ENCODE results near the gene HPRT1.

The HPRT1 gene

DNA sequence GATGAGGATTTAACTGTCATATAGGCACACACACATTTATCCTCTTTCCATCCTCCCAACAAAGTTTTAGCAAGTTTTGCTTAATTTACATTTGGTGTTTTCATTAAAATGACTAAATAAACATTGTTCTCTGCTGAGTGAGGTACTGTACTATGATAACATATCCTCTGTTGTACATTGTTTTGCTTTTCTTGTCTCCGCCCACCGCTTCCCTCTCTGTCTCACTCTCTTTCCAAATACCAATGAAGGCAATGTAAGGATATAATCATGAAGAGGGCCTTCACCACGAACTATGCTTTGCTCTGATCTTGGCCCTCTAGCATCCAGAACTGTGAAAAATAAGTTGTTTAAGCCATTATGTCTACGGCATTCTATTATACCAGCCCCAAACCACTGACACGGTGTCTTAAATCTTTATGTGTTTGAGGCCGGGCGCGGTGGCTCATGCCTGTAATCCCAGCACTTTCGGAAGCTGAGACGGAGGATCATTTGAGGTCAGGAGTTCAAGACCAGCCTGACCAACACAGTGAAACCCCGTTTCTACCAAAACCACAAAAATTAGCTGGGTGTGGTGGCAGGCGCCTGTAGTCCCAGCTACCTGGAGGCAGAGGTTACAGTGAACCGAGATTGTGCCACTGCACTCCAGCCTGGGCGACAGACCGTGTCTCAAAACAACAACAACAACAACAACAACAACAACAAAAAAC lies 65.3 kb downstream of the HPRT1 start:
- DNase-seq (ENCODE audit: low read depth) = no peak
- Histone ChIP-seq H3K27me3 (replicated peaks; ENCODE audit: control insufficient read depth, insufficient read depth, low read length) (no peaks in the 10 kb centered on the region), H3K4me3 (ENCODE audit: low read length) (no peak overlapping the region), H3K36me3 (ENCODE audit: control insufficient read depth, insufficient read depth, low read length, severe bottlenecking) (no peaks in the 10 kb centered on the region), H3K4me1 (ENCODE audit: control insufficient read depth, insufficient read depth, low read length) (no peaks in the 10 kb centered on the region), H3K9ac (ENCODE audit: low read length) (no peak overlapping the region), H3K9me3 (ENCODE audit: control insufficient read depth, low read length) (no peaks in the 10 kb centered on the region)

DNA sequence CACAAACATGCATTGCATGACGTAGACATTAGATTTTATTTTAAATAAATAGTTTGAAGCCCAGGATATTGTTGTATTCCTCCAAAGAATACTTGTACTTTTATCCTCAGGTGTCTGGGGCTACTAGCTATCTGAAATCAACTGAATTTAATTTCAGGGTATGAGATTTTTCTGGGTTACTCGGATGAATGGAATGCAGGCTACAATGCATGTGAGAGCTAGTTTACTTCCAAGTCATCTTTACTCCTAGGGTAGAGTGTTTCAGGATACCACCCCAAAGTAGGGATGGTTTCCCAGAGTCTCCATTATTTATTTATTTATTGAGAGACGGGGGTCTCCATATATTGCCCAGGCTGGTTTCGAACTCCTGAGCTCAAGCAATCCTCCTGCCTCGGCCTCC lies 66.4 kb downstream of the HPRT1 start:
- H3K4me1 ChIP-seq (ENCODE audit: control insufficient read depth, insufficient read depth, low read length) = no peaks in the 10 kb centered on the region
- H3K36me3 ChIP-seq (ENCODE audit: control insufficient read depth, insufficient read depth, low read length, severe bottlenecking) = no peaks in the 10 kb centered on the region
- DNase-seq (ENCODE audit: low read depth) = no peak
- H3K9ac ChIP-seq (ENCODE audit: low read length) = no peak overlapping the region
- H3K27me3 ChIP-seq (replicated peaks; ENCODE audit: control insufficient read depth, insufficient read depth, low read length) = no peaks in the 10 kb centered on the region
- H3K9me3 ChIP-seq (ENCODE audit: control insufficient read depth, low read length) = no peaks in the 10 kb centered on the region
- H3K4me3 ChIP-seq (ENCODE audit: low read length) = no peak overlapping the region

DNA sequence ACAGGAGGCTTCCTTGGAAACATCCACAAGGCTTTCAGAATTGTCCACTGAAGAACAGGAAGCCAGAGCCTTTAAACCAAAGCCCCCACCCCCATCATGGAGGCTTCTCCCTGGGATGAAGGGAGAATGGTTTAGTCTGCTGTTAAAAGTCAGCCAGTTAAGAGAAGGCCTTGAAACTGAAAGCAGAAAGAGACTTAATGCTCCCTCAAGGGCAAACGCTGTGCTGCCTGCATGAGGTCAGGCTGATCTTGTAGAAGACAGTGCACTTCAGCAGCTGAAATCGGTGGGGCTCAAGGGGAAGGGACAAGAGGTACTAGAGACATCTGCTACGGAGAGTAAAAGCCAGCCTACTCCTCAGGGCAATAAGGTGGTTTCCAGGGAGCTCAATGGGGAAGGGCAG lies 69.0 kb downstream of the HPRT1 start:
- no peak for DNase-seq (ENCODE audit: low read depth)
- Histone ChIP-seq H3K9me3 (ENCODE audit: control insufficient read depth, low read length) (no peaks in the 10 kb centered on the region), H3K27me3 (replicated peaks; ENCODE audit: control insufficient read depth, insufficient read depth, low read length) (no peaks in the 10 kb centered on the region), H3K4me1 (ENCODE audit: control insufficient read depth, insufficient read depth, low read length) (no peaks in the 10 kb centered on the region), H3K4me3 (ENCODE audit: low read length) (no peak overlapping the region), H3K36me3 (ENCODE audit: control insufficient read depth, insufficient read depth, low read length, severe bottlenecking) (no peaks in the 10 kb centered on the region), H3K9ac (ENCODE audit: low read length) (no peak overlapping the region)

DNA sequence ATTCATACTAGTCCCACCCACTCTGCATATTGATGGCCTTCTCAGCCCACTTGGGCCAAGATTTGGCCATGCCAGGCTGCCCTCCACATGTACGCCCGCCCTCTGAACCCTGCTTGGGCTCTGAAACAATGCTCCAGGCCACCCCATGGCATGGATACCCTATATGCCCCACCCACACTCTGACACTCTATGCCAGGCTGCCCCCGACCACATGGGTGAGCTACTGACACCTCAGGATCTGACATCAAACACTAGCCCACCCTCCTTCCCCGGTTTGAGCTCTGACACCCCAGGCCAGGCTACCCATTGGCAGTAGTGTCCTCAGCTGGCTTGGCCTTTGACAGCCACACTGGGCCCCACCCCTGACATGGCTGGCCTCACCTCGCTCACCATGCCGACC lies 69.5 kb downstream of the HPRT1 start:
- DNase-seq (ENCODE audit: low read depth) = no peak
- Histone ChIP-seq H3K4me3 (ENCODE audit: low read length) (no peak overlapping the region), H3K9me3 (ENCODE audit: control insufficient read depth, low read length) (no peaks in the 10 kb centered on the region), H3K9ac (ENCODE audit: low read length) (no peak overlapping the region), H3K27me3 (replicated peaks; ENCODE audit: control insufficient read depth, insufficient read depth, low read length) (no peaks in the 10 kb centered on the region), H3K4me1 (ENCODE audit: control insufficient read depth, insufficient read depth, low read length) (no peaks in the 10 kb centered on the region), H3K36me3 (ENCODE audit: control insufficient read depth, insufficient read depth, low read length, severe bottlenecking) (no peaks in the 10 kb centered on the region)

DNA sequence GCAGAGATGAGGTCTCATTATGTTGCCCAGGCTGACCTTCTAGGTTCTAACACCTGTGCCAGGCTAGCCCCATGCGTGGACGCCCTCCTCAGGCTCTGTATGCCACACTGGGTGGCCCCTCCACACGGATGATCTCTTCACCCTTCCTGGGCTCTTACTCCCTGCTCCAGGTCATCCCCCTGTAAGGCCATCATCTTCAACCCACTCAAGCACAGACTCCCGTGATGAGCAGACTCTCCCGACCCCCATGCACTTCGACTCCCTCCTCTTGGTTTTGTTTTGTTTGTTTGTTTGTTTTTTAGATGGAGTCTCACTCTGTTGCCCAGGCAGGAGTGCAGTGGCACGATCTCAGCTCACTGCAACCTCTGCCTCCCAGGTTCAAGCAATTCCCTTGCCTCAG lies 70.9 kb downstream of the HPRT1 start:
- H3K27me3 ChIP-seq (replicated peaks; ENCODE audit: control insufficient read depth, insufficient read depth, low read length) = no peaks in the 10 kb centered on the region
- no peaks in the 10 kb centered on the region for H3K36me3 ChIP-seq (ENCODE audit: control insufficient read depth, insufficient read depth, low read length, severe bottlenecking)
- H3K9me3 ChIP-seq (ENCODE audit: control insufficient read depth, low read length) = no peaks in the 10 kb centered on the region
- H3K4me3 ChIP-seq (ENCODE audit: low read length) = no peak overlapping the region
- H3K4me1 ChIP-seq (ENCODE audit: control insufficient read depth, insufficient read depth, low read length) = no peaks in the 10 kb centered on the region
- DNase-seq (ENCODE audit: low read depth) = no peak
- H3K9ac ChIP-seq (ENCODE audit: low read length) = no peak overlapping the region

DNA sequence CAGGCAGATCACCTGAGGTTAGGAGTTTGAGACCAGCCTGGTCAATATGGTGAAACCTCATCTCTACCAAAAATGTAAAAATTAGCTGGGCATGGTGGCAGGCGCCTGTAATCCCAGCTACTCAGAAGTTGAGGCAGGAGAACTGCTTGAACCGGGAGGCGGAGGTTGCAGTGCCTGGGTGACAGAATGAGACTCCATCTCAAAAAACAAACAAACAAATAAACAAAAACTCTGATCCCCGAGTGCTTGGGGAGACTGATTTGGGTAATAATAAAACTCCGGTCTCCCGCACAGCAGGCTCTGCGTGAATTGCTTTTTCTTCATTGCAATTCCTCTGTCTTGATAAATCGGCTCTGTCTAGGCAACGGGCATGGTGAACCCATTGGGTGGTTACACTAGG lies 73.4 kb downstream of the HPRT1 start:
- no peak overlapping the region for H3K4me3 ChIP-seq (ENCODE audit: low read length)
- H3K4me1 ChIP-seq (ENCODE audit: control insufficient read depth, insufficient read depth, low read length) = peaks cover 10% of the 10 kb centered on the region
- no peak for DNase-seq (ENCODE audit: low read depth)
- no peaks in the 10 kb centered on the region for H3K9me3 ChIP-seq (ENCODE audit: control insufficient read depth, low read length)
- no peaks in the 10 kb centered on the region for H3K36me3 ChIP-seq (ENCODE audit: control insufficient read depth, insufficient read depth, low read length, severe bottlenecking)
- H3K9ac ChIP-seq (ENCODE audit: low read length) = no peak overlapping the region
- no peaks in the 10 kb centered on the region for H3K27me3 ChIP-seq (replicated peaks; ENCODE audit: control insufficient read depth, insufficient read depth, low read length)

DNA sequence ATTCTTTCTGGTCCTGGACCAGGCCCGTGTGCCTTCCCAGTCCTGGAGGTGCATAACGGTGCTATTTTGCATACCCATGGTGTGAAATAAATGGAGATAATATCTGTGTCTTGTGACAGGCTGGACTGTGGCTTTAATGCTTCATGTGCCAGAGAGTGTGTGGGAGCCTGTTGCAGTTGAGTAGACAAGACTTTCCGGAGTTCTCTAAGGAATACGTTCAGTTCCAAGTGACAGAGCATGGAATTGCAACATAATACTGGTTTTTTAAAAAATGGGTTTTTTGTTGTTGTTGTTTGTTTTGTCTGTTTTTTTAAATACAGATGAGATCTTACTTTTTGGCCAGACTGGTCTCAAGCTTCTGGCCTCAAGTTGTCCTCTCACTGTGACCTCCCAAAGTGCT lies 74.0 kb downstream of the HPRT1 start:
- Histone ChIP-seq H3K9ac (ENCODE audit: low read length) (no peak overlapping the region), H3K9me3 (ENCODE audit: control insufficient read depth, low read length) (no peaks in the 10 kb centered on the region), H3K4me1 (ENCODE audit: control insufficient read depth, insufficient read depth, low read length) (peaks cover 10% of the 10 kb centered on the region), H3K27me3 (replicated peaks; ENCODE audit: control insufficient read depth, insufficient read depth, low read length) (no peaks in the 10 kb centered on the region), H3K36me3 (ENCODE audit: control insufficient read depth, insufficient read depth, low read length, severe bottlenecking) (no peaks in the 10 kb centered on the region), H3K4me3 (ENCODE audit: low read length) (no peak overlapping the region)
- DNase-seq (ENCODE audit: low read depth) = no peak

DNA sequence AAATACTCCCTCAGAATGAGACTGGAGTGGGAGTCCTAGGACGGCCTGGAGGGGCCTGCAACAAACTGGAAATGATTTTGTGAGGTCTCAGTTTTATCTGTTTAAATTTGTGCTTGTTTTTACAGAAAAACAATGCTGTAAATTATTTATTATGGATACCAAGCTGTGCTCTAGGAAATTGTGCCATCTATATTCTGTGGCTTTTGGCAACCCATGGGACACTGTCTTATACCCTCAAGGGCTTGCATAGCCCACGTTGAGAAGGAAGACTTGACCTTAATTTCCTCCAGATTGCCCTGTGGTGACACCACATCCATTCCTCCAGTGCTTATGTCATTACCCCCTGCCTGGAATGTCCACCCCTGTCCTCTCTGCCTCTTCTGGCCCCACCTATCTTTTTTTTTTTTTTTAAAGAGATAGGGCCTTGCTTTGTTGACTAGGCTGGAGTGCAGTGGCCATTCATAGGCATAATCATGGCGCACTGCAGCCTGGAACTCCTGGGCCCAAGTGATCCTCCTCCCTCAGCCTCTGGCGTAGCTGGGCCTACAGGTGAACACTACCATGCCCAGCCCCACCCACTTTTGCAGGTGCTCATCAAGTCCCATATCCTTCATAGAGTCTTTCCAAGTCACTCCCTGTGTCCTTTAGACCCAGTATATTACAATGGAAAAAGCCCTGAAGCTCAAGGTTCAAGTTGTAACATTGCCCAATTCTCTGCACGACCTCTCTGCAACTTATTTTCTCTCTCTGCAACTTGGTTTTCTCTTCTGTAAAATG lies 77.4 kb downstream of the HPRT1 start:
- no peak for DNase-seq (ENCODE audit: low read depth)
- Histone ChIP-seq H3K9me3 (ENCODE audit: control insufficient read depth, low read length) (no peaks in the 10 kb centered on the region), H3K9ac (ENCODE audit: low read length) (no peak overlapping the region), H3K4me1 (ENCODE audit: control insufficient read depth, insufficient read depth, low read length) (peaks cover 11% of the 10 kb centered on the region), H3K4me3 (ENCODE audit: low read length) (no peak overlapping the region), H3K27me3 (replicated peaks; ENCODE audit: control insufficient read depth, insufficient read depth, low read length) (peaks cover 5% of the 10 kb centered on the region), H3K36me3 (ENCODE audit: control insufficient read depth, insufficient read depth, low read length, severe bottlenecking) (no peaks in the 10 kb centered on the region)

DNA sequence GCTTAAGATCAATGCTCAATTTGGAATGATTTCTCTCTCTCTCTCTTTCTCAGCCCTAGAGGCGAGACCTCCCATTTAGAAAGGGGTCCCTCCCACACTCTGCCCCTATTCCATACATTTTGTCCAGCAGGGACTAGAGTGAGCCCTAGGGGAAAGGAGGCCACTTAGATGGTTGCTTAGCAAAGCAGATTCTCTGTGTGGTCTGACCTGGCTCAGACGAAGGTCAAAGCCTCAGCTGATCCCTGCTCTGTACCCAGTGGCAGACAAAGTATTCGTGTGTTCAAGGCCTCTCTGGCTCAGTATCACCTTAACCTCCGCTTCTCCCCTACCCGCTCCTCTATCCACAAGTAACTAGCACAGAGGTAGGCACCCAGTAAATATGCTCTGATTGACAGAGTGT lies 78.4 kb downstream of the HPRT1 start:
- no peak overlapping the region for H3K9ac ChIP-seq (ENCODE audit: low read length)
- no peak for DNase-seq (ENCODE audit: low read depth)
- H3K4me1 ChIP-seq (ENCODE audit: control insufficient read depth, insufficient read depth, low read length) = peaks cover 21% of the 10 kb centered on the region

DNA sequence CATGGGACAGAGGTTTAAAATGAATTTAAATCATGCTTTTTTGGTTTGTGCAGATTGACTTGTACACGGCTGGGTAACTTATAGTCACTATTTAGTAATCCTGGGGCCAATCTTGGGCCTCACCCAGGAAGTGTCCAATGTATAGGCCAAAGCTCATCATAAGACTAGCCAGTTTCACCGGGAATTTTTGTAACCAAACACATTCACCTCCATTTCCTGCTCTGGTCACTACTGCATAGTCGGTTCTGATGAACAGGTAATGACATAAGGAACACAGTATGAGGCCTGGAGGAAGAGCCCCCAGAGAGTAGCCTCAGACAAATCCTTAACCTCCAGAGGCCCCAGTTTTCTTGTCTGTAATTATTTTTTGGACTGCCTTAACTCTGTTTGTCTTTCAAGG lies 81.9 kb downstream of the HPRT1 start:
- Histone ChIP-seq H3K36me3 (ENCODE audit: control insufficient read depth, insufficient read depth, low read length, severe bottlenecking) (no peaks in the 10 kb centered on the region), H3K4me3 (ENCODE audit: low read length) (no peak overlapping the region), H3K9me3 (ENCODE audit: control insufficient read depth, low read length) (no peaks in the 10 kb centered on the region), H3K4me1 (ENCODE audit: control insufficient read depth, insufficient read depth, low read length) (peaks cover 38% of the 10 kb centered on the region), H3K27me3 (replicated peaks; ENCODE audit: control insufficient read depth, insufficient read depth, low read length) (peaks cover 5% of the 10 kb centered on the region), H3K9ac (ENCODE audit: low read length) (no peak overlapping the region)
- DNase-seq (ENCODE audit: low read depth) = no peak

More for the DNA sequence above, 78.4 kb downstream of the HPRT1 start:
- H3K36me3 ChIP-seq (ENCODE audit: control insufficient read depth, insufficient read depth, low read length, severe bottlenecking) = no peaks in the 10 kb centered on the region
- H3K27me3 ChIP-seq (replicated peaks; ENCODE audit: control insufficient read depth, insufficient read depth, low read length) = peaks cover 5% of the 10 kb centered on the region
- no peaks in the 10 kb centered on the region for H3K9me3 ChIP-seq (ENCODE audit: control insufficient read depth, low read length)
- no peak overlapping the region for H3K4me3 ChIP-seq (ENCODE audit: low read length)

DNA sequence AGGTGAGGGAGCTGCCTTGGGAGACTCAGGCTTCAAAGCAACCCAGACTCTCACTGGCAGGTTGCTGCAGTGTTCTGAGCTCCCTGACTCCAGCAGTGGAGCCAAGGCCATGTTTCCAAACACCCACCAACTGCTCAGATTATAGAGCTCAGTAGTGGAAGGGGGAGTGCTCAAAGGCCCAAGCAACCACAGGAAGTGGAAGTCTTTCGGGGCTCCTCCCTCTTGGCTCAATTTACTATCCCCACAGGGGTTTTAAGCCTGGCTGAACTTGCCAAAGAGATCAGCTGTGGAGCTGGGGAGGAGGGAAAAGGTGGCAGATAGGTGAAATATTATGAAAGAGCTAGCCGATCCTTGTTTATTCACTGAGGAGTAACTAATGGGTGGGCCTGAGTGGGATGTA lies 82.5 kb downstream of the HPRT1 start:
- H3K4me3 ChIP-seq (ENCODE audit: low read length) = no peak overlapping the region
- peaks cover 5% of the 10 kb centered on the region for H3K27me3 ChIP-seq (replicated peaks; ENCODE audit: control insufficient read depth, insufficient read depth, low read length)
- H3K9ac ChIP-seq (ENCODE audit: low read length) = no peak overlapping the region
- H3K36me3 ChIP-seq (ENCODE audit: control insufficient read depth, insufficient read depth, low read length, severe bottlenecking) = no peaks in the 10 kb centered on the region
- peak; percentile 62 for DNase-seq (ENCODE audit: low read depth)
- H3K4me1 ChIP-seq (ENCODE audit: control insufficient read depth, insufficient read depth, low read length) = peaks cover 39% of the 10 kb centered on the region
- no peaks in the 10 kb centered on the region for H3K9me3 ChIP-seq (ENCODE audit: control insufficient read depth, low read length)

All from adipocyte (in vitro differentiated cells).